CD14-positive monocyte (primary cell): ENCODE data around the gene ONECUT3. TPM values are rescaled to one million over a fixed set of nuclear protein-coding genes. Genes with fewer than 3 reads are reported as not detected.

ENCODE experiments used
- DNase-seq, 3 donors: peaks; one replicate each; pipeline ENCODE4 v3.0.0-alpha.2; 2011 to 2022
- H2AFZ ChIP-seq: 2 replicates; pipeline ENCODE4 v1.6.0; 2012; ENCODE audit warnings: mild to moderate bottlenecking, low read depth, low read length, inconsistent platforms; ENCODE audit not compliant: insufficient read depth, poor library complexity, severe bottlenecking
- H3K27ac ChIP-seq, 2 donors: 1 replicate in 1 of 2; 2 replicates in 1 of 2; pipeline ENCODE4 v1.5.1; 2012 to 2013; ENCODE audit warnings: low read length in 2 of 2, control low read depth in 1 of 2, inconsistent platforms in 1 of 2, low read depth in 1 of 2, mild to moderate bottlenecking in 1 of 2
- H3K27me3 ChIP-seq, 2 donors: one replicate each; pipeline versions ENCODE4 v1.6.0 to v1.6.1; 2011 to 2013; ENCODE audit warnings: low read length in 2 of 2; ENCODE audit not compliant: control insufficient read depth in 2 of 2, insufficient read depth in 2 of 2
- H3K36me3 ChIP-seq, 2 donors: replicated peaks in 1 of 2; 1 replicate in 1 of 2; 2 replicates in 1 of 2; pipeline versions ENCODE4 v1.5.1 to v1.6.1; 2012 to 2013; ENCODE audit warnings: low read length in 2 of 2, control low read depth in 1 of 2, inconsistent platforms in 1 of 2, mild to moderate bottlenecking in 1 of 2; ENCODE audit not compliant: insufficient read depth in 2 of 2, control insufficient read depth in 1 of 2
- H3K4me1 ChIP-seq, 2 donors: 1 replicate in 1 of 2; 2 replicates in 1 of 2; pipeline versions ENCODE4 v1.5.1 to v1.6.1; 2012 to 2013; ENCODE audit warnings: low read length in 2 of 2, control low read depth in 1 of 2, inconsistent platforms in 1 of 2, mild to moderate bottlenecking in 1 of 2, moderate library complexity in 1 of 2; ENCODE audit not compliant: insufficient read depth in 2 of 2, control insufficient read depth in 1 of 2
- H3K4me2 ChIP-seq: replicated peaks from 2 replicates; pipeline ENCODE3; 2012; ENCODE audit warnings: low read length, moderate library complexity, mild to moderate bottlenecking; ENCODE audit not compliant: poor library complexity, severe bottlenecking; ENCODE audit errors: extremely low read depth
- H3K4me3 ChIP-seq, 3 experiments: fragments of 200-600 bp in 1 of 3; sonication (generic) in 1 of 3; replicated peaks in 1 of 3; 1 replicate in 2 of 3; 2 replicates in 1 of 3; pipeline ENCODE4 v1.5.1; 2011 to 2013; ENCODE audit warnings: low read length in 3 of 3, mild to moderate bottlenecking in 3 of 3, control low read depth in 2 of 3, low read depth in 2 of 3, inconsistent platforms in 1 of 3, moderate library complexity in 1 of 3
- H3K79me2 ChIP-seq: 2 replicates; pipeline ENCODE4 v1.6.0; 2012; ENCODE audit warnings: mild to moderate bottlenecking, control low read depth, inconsistent platforms, low read length, moderate library complexity; ENCODE audit not compliant: insufficient read depth
- H3K9ac ChIP-seq: 2 replicates; pipeline ENCODE4 v1.6.0; 2017; ENCODE audit warnings: low read length, mild to moderate bottlenecking; ENCODE audit not compliant: insufficient read depth, poor library complexity, severe bottlenecking
- H3K9me3 ChIP-seq, 2 donors: replicated peaks in 1 of 2; 1 replicate in 1 of 2; 2 replicates in 1 of 2; pipeline versions ENCODE4 v1.5.1 to v1.6.1; 2012 to 2013; ENCODE audit warnings: low read length in 2 of 2, control low read depth in 1 of 2; ENCODE audit not compliant: control insufficient read depth in 1 of 2, insufficient read depth in 1 of 2
- H4K20me1 ChIP-seq: 2 replicates; pipeline ENCODE4 v1.6.0; 2012; ENCODE audit warnings: mild to moderate bottlenecking, low read length, control low read depth, moderate library complexity; ENCODE audit not compliant: insufficient read depth
- H3K27ac Mint-ChIP-seq, 7 donors: one replicate each; pipeline ENCODE4 v1.8.0; 2020; ENCODE audit warnings: mild to moderate bottlenecking in 7 of 7, mixed read lengths in 7 of 7, moderate library complexity in 6 of 7, inconsistent platforms in 2 of 7
- H3K27me3 Mint-ChIP-seq, 3 donors: one replicate each; pipeline ENCODE4 v1.8.0; 2021 to 2022; ENCODE audit warnings: low read depth in 3 of 3, mild to moderate bottlenecking in 3 of 3, mixed read lengths in 3 of 3, moderate library complexity in 3 of 3, inconsistent platforms in 1 of 3
- H3K36me3 Mint-ChIP-seq, 2 donors: one replicate each; pipeline ENCODE4 v1.8.0; 2020; ENCODE audit warnings: mixed read lengths in 2 of 2, inconsistent platforms in 1 of 2, mild to moderate bottlenecking in 1 of 2
- H3K4me1 Mint-ChIP-seq: one replicate; pipeline ENCODE4 v1.8.0; 2020; ENCODE audit warnings: mild to moderate bottlenecking, mixed read lengths
- H3K4me3 Mint-ChIP-seq, 2 donors: one replicate each; pipeline ENCODE4 v1.8.0; 2020; ENCODE audit warnings: mild to moderate bottlenecking in 2 of 2, mixed read lengths in 2 of 2, moderate library complexity in 1 of 2
- H3K9me3 Mint-ChIP-seq, 7 donors: one replicate each; pipeline ENCODE4 v1.8.0; 2020 to 2022; ENCODE audit warnings: mixed read lengths in 7 of 7, mild to moderate bottlenecking in 6 of 7, moderate library complexity in 6 of 7, inconsistent platforms in 2 of 7
- CTCF ChIP-seq: fragments of 200-600 bp; IDR thresholded peaks from one replicate; pipeline ENCODE4 v1.8.0; 2022; ENCODE audit warnings: antibody characterized with exemption, mild to moderate bottlenecking
- WGBS: methylation state at CpG from one replicate; pipeline ENCODE4 v1.1.5; 2013; ENCODE audit warnings: missing lambda C conversion rate; ENCODE audit not compliant: insufficient coverage; 5-methylcytosine and 5-hydroxymethylcytosine counted together
- intact Hi-C, 2 donors: fragments of 100-400 bp; cut with micrococcal nuclease; formaldehyde crosslinking; loops; one replicate each; pipeline versions ENCODE4 v1.15.0 to v1.15.1; 2023
- polyA plus RNA-seq, 3 donors: library from polyadenylated mRNA; depleted of rRNA in 1 of 3; unstranded in 2 of 3; stranded (reverse) in 1 of 3; fragments of 300-500 nt in 2 of 3; fragments of >200 nt in 1 of 3; fragmentation: Illumina TruSeq in 2 of 3; gene quantifications; 1 replicate in 2 of 3; 2 replicates in 1 of 3; pipeline ENCODE4 v1.2.3, GENCODE V29; 2012 to 2021

ONECUT3 gene
- polyA plus RNA-seq, 3 donors = not detected

GRCh38 chr19:1734321-1734966 is 18.9 kb upstream of the ONECUT3 start:
- TF ChIP-seq CTCF = no peak
- Histone ChIP-seq H3K9me3 (no peaks in the 10 kb centered on the region), H3K27me3 (peaks cover 0 to 42% of the 10 kb centered on the region in 2 donors), H2AFZ (no peak overlapping the region), H4K20me1 (no peaks in the 10 kb centered on the region), H3K9ac (no peak overlapping the region), H3K36me3 (no peaks in the 10 kb centered on the region), H3K4me3 (no peak overlapping the region), H3K27ac (no peak overlapping the region), H3K4me1 (no peaks in the 10 kb centered on the region), H3K79me2 (no peaks in the 10 kb centered on the region), H3K4me2 (no peak overlapping the region)
- Mint-ChIP-seq H3K27me3 (peaks cover 42 to 84% (median 59%) of the 10 kb centered on the region in 3 donors), H3K4me1 (no peaks in the 10 kb centered on the region), H3K36me3 (no peaks in the 10 kb centered on the region), H3K27ac (peak overlapping the region in 1 of 7 donors; percentile 66), H3K4me3 (no peak overlapping the region), H3K9me3 (peaks cover 0 to 5% (median 1%) of the 10 kb centered on the region in 7 donors)
- intact Hi-C loops = no loop called here
- 24% methylated on average over 15 of the region's 28 CpGs for WGBS
- no peak for DNase-seq

- Mint-ChIP-seq H3K27me3 (peaks cover 40 to 85% (median 65%) of the 10 kb centered on the region in 3 donors), H3K36me3 (no peaks in the 10 kb centered on the region), H3K4me1 (no peaks in the 10 kb centered on the region), H3K4me3 (no peak overlapping the region), H3K9me3 (peaks cover 0 to 12% (median 6%) of the 10 kb centered on the region in 7 donors), H3K27ac (no peak overlapping the region)
- Histone ChIP-seq H3K4me3 (no peak overlapping the region), H3K4me2 (no peak overlapping the region), H2AFZ (no peak overlapping the region), H3K9ac (no peak overlapping the region), H3K27ac (no peak overlapping the region), H3K4me1 (no peaks in the 10 kb centered on the region), H3K27me3 (peaks cover 0 to 41% of the 10 kb centered on the region in 2 donors), H3K9me3 (peaks cover 0 to 3% of the 10 kb centered on the region in 2 donors), H3K79me2 (no peaks in the 10 kb centered on the region), H4K20me1 (no peaks in the 10 kb centered on the region), H3K36me3 (no peaks in the 10 kb centered on the region)
- intact Hi-C loops = no loop called here
- no peak for TF ChIP-seq CTCF
- DNase-seq = no peak
- WGBS = 64% methylated on average over 2 of the region's 3 CpGs
These were observed 17.0 kb upstream of the ONECUT3 start for GRCh38 chr19:1736280-1736679.
